A673 (cell line): Measurements from ENCODE around the gene DSTYK. TPM values are rescaled to one million over a fixed set of nuclear protein-coding genes. Genes with fewer than 3 reads are reported as not detected.
"Not testable (repeated sequence)": the region's sequence is repeated elsewhere in the genome, so short reads cannot be mapped to it uniquely, and the experiment has no call there.

Experiments used
- BruUV-seq: library from RNA; stranded (reverse); fragments of 400-500 nt; replicated peaks from 2 replicates; lab custom pipeline; 2021; lab: Mats Ljungman, UMichigan
- CTCF ChIA-PET: fragments of 300-600 bp; sonication (Branson Sonifier 250); formaldehyde crosslinking; loops from one replicate; lab custom pipeline; 2022; ENCODE audit warnings: antibody characterized with exemption; lab: Charles Lee
- POLR2A ChIA-PET: fragments of 300-600 bp; sonication (Branson Sonifier 250); formaldehyde crosslinking; loops from one replicate; lab custom pipeline; 2022; ENCODE audit warnings: antibody characterized with exemption; ENCODE audit not compliant: low non-redundant PET; lab: Charles Lee
- DNase-seq: peaks from one replicate; pipeline ENCODE4 v3.0.0-alpha.2; 2015; ENCODE audit warnings: low spot score
- H3K27ac ChIP-seq: fragments of 200-600 bp; sonication (generic); 2 replicates; pipeline ENCODE4 v1.5.1; 2016; ENCODE audit warnings: mixed run types, low read depth, mild to moderate bottlenecking, mixed read lengths, antibody characterized with exemption, low read length; ENCODE audit not compliant: poor library complexity, severe bottlenecking
- H3K27me3 ChIP-seq: fragments of 200-600 bp; sonication (generic); replicated peaks from 2 replicates; pipeline ENCODE4 v1.6.1; 2017; ENCODE audit warnings: mixed run types, low read depth, mild to moderate bottlenecking, mixed read lengths, antibody characterized with exemption, low read length; ENCODE audit not compliant: insufficient read depth, poor library complexity
- H3K36me3 ChIP-seq: fragments of 200-600 bp; sonication (generic); 2 replicates; pipeline ENCODE4 v1.6.1; 2016; ENCODE audit warnings: mixed run types, mild to moderate bottlenecking, mixed read lengths, antibody characterized with exemption, low read length; ENCODE audit not compliant: insufficient read depth, poor library complexity, severe bottlenecking
- H3K4me1 ChIP-seq: fragments of 200-600 bp; sonication (generic); 2 replicates; pipeline ENCODE4 v1.6.1; 2017; ENCODE audit warnings: mixed run types, mild to moderate bottlenecking, mixed read lengths, antibody characterized with exemption, low read length; ENCODE audit not compliant: insufficient read depth, poor library complexity, severe bottlenecking
- H3K4me3 ChIP-seq: fragments of 200-600 bp; sonication (generic); 2 replicates; pipeline ENCODE4 v1.5.1; 2016; ENCODE audit warnings: low read depth, mixed run types, mild to moderate bottlenecking, mixed read lengths, low read length; ENCODE audit not compliant: poor library complexity, severe bottlenecking
- H3K9me3 ChIP-seq: fragments of 200-600 bp; sonication (generic); 2 replicates; pipeline ENCODE4 v1.6.1; 2016; ENCODE audit warnings: mixed run types, low read depth, mild to moderate bottlenecking, mixed read lengths, antibody characterized with exemption, low read length; ENCODE audit not compliant: poor library complexity, severe bottlenecking
- CTCF ChIP-seq: fragments of 300-800, 200-600 bp; sonication (generic); conservative IDR thresholded peaks from 2 replicates; pipeline ENCODE4 v1.5.1; 2017; ENCODE audit warnings: low read depth, mild to moderate bottlenecking, antibody characterized with exemption, low read length, moderate library complexity, mixed read lengths
- EZH2 ChIP-seq: fragments of 200-600 bp; sonication (generic); IDR thresholded peaks from 2 replicates; pipeline ENCODE4 v1.6.1; 2017; ENCODE audit warnings: borderline replicate concordance, low read depth, mild to moderate bottlenecking, mixed read lengths, antibody characterized with exemption, low read length; ENCODE audit not compliant: poor library complexity, severe bottlenecking
- intact Hi-C: fragments of 100-400 bp; cut with micrococcal nuclease; formaldehyde crosslinking; loops from one replicate; pipeline ENCODE4 v1.10.0; 2022; ENCODE audit not compliant: unreplicated experiment
- total RNA-seq: library from RNA; stranded (reverse); gene quantifications from 2 replicates; pipeline ENCODE4 v1.2.3, GENCODE V29; 2021

Gene DSTYK
- total RNA-seq, 1 experiment from 2014 or later, result 7.1 TPM

DNA sequence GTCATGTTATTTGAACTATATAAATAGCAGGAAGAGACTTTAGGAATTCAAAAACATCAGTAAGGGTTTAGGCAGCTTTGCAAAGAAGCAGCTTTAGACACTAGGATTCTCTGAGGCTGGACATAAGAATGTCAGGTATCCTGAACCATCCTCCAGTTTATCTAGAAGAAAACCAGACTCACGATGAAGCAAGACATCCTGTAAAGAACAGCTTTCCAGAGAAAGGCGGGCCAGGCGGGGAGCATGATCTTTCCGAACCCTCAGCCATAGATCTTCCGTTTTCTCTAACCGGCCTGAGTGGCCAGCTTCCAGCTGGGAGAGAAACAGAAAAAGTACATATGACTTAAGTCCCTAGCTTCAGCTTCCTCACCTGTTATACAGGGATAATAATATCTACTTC, 50.4 kb downstream of the DSTYK start:
- Histone ChIP-seq H3K4me3 (no peak overlapping the region), H3K27ac (no peak overlapping the region), H3K4me1 (no peaks in the 10 kb centered on the region), H3K9me3 (peaks cover 5% of the 10 kb centered on the region), H3K27me3 (no peaks in the 10 kb centered on the region), H3K36me3 (peaks cover 11% of the 10 kb centered on the region)
- ChIA-PET POLR2A (no interaction called here), CTCF (no interaction called here)
- intact Hi-C loops, result no loop called here
- no peak for DNase-seq
- TF ChIP-seq EZH2, result no peak
- BruUV-seq, result no TSS peak

DNA sequence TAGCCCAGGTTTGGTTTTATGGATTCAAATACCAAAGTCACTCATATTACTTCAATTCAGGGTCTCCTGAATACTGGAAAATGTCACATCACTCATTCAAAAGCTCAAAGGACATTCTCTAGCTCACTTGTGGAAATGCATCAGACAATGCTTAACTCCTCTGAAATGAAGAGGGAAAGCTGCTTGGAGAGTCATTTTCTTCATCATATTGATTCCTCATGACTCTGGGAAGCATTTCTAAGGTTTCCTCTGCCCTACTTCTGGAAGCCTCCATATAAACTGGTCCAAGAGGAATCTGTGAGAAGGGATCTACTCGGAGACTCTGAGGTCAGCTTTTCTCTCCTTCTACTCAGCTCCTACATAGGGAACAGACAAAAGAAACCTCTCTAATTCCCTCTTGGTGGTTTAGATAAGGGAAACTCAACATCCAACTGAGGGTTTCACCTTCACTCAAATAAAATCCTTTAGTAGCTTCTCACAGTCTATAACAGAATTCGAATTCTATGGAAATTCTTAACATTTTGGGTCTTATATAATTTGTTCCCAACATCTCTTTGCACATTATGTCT, 53.4 kb downstream of the DSTYK start:
- Histone ChIP-seq H3K9me3 (peaks cover 11% of the 10 kb centered on the region), H3K4me1 (no peaks in the 10 kb centered on the region), H3K27me3 (no peaks in the 10 kb centered on the region), H3K4me3 (no peak overlapping the region), H3K36me3 (peaks cover 9% of the 10 kb centered on the region), H3K27ac (no peak overlapping the region)
- intact Hi-C loops, result no loop called here
- DNase-seq, result no peak
- no peak for TF ChIP-seq EZH2
- TF ChIP-seq CTCF, result no peak
- CTCF ChIA-PET, result interaction anchor here (1.0 kb wide), 1 partner anchor 17 kb away, joined by 3 read pairs; no protein-coding TSS in a partner anchor
- POLR2A ChIA-PET, result no interaction called here
- BruUV-seq, result no TSS peak

DNA sequence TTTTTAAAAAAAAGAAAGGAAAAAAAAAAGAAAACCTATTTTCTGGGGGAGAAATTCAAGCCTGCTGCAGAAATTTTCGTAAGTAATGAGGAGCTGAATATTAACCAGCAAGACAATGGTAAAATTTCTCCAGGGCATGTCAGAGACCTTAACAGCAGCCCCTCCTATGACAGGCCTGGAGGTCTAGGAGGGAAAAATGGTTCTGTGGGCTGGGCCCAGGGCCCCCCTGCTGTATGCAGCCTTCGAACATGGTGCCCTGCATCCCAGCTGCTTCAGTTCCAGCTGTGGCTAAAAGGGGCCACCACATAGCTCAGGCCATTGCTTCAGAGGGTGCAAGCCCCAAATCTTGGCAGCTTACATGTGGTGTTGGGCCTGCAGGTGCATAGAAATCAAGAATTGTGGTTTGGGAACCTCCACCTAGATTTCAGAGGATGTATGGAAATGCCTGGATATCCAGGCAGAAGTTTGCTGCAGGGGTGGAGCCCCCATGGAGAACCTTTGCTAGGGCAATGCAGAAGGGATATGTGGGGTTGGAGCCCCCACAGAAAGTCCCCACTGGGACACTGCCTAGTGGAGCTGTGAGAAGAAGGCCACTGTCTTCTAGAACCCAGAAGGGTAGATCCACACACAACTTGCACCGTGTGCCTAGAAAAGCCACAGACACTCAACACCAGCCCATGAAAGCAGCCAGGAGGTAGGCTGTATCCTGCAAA, 55.7 kb downstream of the DSTYK start:
- H3K4me1 ChIP-seq, H3K27ac ChIP-seq, H3K36me3 ChIP-seq, intact Hi-C loops, DNase-seq, H3K4me3 ChIP-seq, CTCF ChIA-PET, BruUV-seq, POLR2A ChIA-PET, H3K27me3 ChIP-seq: not testable (repeated sequence)
- H3K9me3 ChIP-seq, result peaks cover 11% of the 10 kb centered on the region

DNA sequence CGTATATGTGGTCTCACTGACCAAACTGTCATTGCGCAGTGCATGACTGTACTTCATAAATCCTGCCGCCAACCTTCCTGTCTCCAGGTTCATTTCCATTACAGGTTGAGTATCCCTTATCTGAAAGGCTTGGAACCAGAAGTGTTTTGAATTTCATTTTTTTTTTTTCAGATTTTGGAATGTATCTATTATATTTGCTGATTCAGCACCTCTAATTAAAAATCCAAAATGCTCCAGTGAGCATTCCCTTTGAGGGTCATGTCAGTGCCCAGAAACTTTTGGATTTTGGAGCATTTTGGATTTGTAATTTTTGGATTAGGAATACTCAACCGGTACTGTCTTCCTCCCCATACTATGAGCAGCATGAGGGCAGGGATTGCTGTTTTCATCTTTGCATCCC, 59.0 kb downstream of the DSTYK start:
- ChIA-PET CTCF (no interaction called here), POLR2A (no interaction called here)
- Histone ChIP-seq H3K27me3 (no peaks in the 10 kb centered on the region), H3K36me3 (peaks cover 9% of the 10 kb centered on the region), H3K27ac (no peak overlapping the region), H3K4me3 (no peak overlapping the region), H3K9me3 (peaks cover 11% of the 10 kb centered on the region), H3K4me1 (no peaks in the 10 kb centered on the region)
- no peak for DNase-seq
- TF ChIP-seq EZH2, result no peak
- TF ChIP-seq CTCF, result no peak
- no TSS peak for BruUV-seq
- intact Hi-C loops, result no loop called here
